ENCODE results near the gene OPN4. TPM values are rescaled to one million over a fixed set of nuclear protein-coding genes. Genes with fewer than 3 reads are reported as not detected.
A peak's percentile ranks its signal among the peaks of the same experiment; 100 is the strongest.

OPN4 gene
- total RNA-seq, 4 donors from 2014 or later = 1.5 TPM; not detected in 3

DNA sequence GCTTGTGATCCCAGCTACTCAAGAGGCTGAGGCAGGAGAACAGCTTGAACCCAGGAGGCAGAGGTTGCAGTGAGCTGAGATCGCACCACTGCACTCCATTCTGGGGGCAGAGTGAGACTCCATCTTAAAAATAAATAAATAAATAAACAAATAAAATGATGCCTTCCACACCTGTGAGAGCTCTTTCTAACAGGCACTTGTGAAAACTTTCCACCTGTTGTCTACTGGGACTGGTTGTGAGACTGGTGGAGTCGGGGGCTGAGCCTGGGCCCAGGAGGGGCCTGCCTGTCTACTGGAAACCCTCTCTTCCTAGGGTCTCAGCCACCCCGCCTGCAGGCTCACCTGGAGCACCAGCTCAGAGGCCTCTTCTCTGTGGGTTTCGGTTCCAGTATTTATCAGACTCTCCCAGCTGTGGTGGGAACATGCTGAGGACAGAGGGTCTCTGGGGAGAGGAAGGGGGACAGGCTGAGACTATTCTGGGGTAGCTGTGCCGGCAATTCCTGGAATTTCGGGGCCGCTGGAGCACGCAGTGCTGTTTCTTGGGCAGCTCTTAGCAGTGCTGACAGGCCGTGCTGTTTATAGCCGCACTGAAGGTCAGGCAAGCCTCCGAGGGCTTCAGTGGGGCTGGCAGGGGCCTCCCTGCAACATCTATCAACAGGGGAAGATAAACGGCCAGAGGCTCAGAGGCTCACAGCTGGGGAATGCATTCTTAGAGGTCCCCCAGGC is 17.8 kb downstream of the OPN4 start:
- Histone ChIP-seq H3K4me1 (peaks cover 28 to 52% (median 43%) of the 10 kb centered on the region in 4 donors), H3K4me3 (no peak overlapping the region), H3K27ac (peak overlapping the region; percentile 73 to 90 (median 82)), H3K27me3 (no peaks in the 10 kb centered on the region), H3K36me3 (no peaks in the 10 kb centered on the region), H3K9me3 (no peaks in the 10 kb centered on the region)
- intact Hi-C loops (cut with DNase I; ENCODE audit: low total_unique reads) = loop anchor here (2.0 kb wide), 1 partner anchor 269 kb away; no protein-coding TSS in a partner anchor
- TF ChIP-seq, protein P1, sequence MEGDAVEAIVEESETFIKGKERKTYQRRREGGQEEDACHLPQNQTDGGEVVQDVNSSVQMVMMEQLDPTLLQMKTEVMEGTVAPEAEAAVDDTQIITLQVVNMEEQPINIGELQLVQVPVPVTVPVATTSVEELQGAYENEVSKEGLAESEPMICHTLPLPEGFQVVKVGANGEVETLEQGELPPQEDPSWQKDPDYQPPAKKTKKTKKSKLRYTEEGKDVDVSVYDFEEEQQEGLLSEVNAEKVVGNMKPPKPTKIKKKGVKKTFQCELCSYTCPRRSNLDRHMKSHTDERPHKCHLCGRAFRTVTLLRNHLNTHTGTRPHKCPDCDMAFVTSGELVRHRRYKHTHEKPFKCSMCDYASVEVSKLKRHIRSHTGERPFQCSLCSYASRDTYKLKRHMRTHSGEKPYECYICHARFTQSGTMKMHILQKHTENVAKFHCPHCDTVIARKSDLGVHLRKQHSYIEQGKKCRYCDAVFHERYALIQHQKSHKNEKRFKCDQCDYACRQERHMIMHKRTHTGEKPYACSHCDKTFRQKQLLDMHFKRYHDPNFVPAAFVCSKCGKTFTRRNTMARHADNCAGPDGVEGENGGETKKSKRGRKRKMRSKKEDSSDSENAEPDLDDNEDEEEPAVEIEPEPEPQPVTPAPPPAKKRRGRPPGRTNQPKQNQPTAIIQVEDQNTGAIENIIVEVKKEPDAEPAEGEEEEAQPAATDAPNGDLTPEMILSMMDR (IDR thresholded peaks at IDR 0.05) = no peak
- TF ChIP-seq POLR2A (IDR thresholded peaks at IDR 0.05) = no peak
- TF ChIP-seq EP300 (IDR thresholded peaks at IDR 0.05; ENCODE audit: low read depth) = no peak
- TF ChIP-seq POLR2AphosphoS5 (IDR thresholded peaks at IDR 0.05) = no peak
- DNase-seq = no peak
- 52 to 79% methylated on average over 2 to 8 of the region's 12 CpGs for WGBS, 2 donors (ENCODE audit: low coverage in 1 of 2)
- in situ Hi-C loops (cut with MboI; ENCODE audit: low pct_ligation_motif_present in 1 of 4, low pct_unique_long_range_greater_than_20kb in 1 of 4, low sequenced_read_pairs in 3 of 4) = no loop called here

GRCh38 chr10:86673216-86673826 is 19.0 kb downstream of the OPN4 start:
- Histone ChIP-seq H3K27me3 (no peaks in the 10 kb centered on the region), H3K36me3 (no peaks in the 10 kb centered on the region), H3K4me3 (no peak overlapping the region), H3K27ac (peak overlapping the region; percentile 73 to 90 (median 82)), H3K4me1 (peaks cover 28 to 49% (median 42%) of the 10 kb centered on the region in 4 donors), H3K9me3 (no peaks in the 10 kb centered on the region)
- in situ Hi-C loops (cut with MboI; ENCODE audit: low pct_ligation_motif_present in 1 of 4, low pct_unique_long_range_greater_than_20kb in 1 of 4, low sequenced_read_pairs in 3 of 4) (no loop called here), intact Hi-C loops (cut with DNase I; ENCODE audit: low total_unique reads) (no loop called here)
- 72% methylated on average over 6 of the region's 6 CpGs; no CpG with 5 or more reads in 1 of the 2 donors for WGBS, 2 donors (ENCODE audit: low coverage in 1 of 2)
- TF ChIP-seq POLR2AphosphoS5 (IDR thresholded peaks at IDR 0.05) (no peak), EP300 (IDR thresholded peaks at IDR 0.05; ENCODE audit: low read depth) (no peak), POLR2A (IDR thresholded peaks at IDR 0.05) (no peak)
- TF ChIP-seq, protein P1 (IDR thresholded peaks at IDR 0.05) = no peak
- no peak for DNase-seq

DNA sequence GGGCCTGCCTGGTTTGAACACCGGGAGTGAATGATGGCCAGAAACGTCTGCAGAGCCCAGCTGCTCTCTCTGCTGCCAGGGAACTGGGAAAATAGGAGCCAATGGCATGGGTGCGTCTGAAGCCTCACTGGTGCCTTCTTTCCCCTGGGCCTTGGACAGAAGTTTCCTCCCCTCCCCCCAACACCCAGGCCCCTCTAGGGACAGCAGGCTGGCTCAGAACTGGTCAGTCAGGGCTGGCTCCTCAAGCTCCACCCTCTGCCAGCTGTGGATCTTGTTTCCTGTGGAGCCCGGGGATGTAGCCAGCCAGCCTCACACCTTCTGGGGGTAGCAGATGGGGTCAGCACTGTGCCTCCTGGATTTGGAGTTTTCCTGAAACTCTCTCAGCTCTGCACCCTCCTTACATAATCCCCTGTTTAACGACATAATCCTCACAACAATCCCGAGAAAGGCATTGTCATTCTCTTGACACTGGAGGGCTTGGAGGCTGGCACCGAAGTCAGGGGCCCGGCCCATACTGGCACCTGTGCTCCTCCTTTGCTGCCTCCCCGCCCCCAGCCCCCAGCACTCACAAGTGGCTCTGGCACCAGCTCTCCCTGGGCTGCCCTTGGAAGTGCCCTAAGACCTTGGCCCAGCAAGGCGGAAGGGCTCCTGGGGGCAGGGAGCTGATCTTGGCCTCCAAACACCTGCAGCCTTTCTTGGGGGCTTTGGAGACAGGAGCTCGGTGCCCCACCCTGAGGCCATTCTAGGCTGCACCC is 19.7 kb downstream of the OPN4 start:
- H3K36me3 ChIP-seq = no peaks in the 10 kb centered on the region
- WGBS, 2 donors (ENCODE audit: low coverage in 1 of 2) = 47% methylated on average over 11 of the region's 11 CpGs; no CpG with 5 or more reads in 1 of the 2 donors
- peak overlapping the region; percentile 21 to 90 (median 82) for H3K27ac ChIP-seq
- no peaks in the 10 kb centered on the region for H3K9me3 ChIP-seq
- H3K4me3 ChIP-seq = no peak overlapping the region
- H3K4me1 ChIP-seq = peaks cover 28 to 49% (median 42%) of the 10 kb centered on the region in 4 donors
- TF ChIP-seq POLR2AphosphoS5 (IDR thresholded peaks at IDR 0.05) (no peak), EP300 (IDR thresholded peaks at IDR 0.05; ENCODE audit: low read depth) (no peak), POLR2A (IDR thresholded peaks at IDR 0.05) (no peak)
- TF ChIP-seq, protein P1 (IDR thresholded peaks at IDR 0.05) = no peak
- in situ Hi-C loops (cut with MboI; ENCODE audit: low pct_ligation_motif_present in 1 of 4, low pct_unique_long_range_greater_than_20kb in 1 of 4, low sequenced_read_pairs in 3 of 4) (no loop called here), intact Hi-C loops (cut with DNase I; ENCODE audit: low total_unique reads) (no loop called here)
- no peaks in the 10 kb centered on the region for H3K27me3 ChIP-seq
- DNase-seq = no peak

GRCh38 chr10:86674912-86675311 is 20.6 kb downstream of the OPN4 start:
- H3K27me3 ChIP-seq = no peaks in the 10 kb centered on the region
- H3K36me3 ChIP-seq = no peaks in the 10 kb centered on the region
- no peak for DNase-seq
- H3K4me3 ChIP-seq = no peak overlapping the region
- H3K27ac ChIP-seq = peak overlapping the region in 3 of 4 donors; percentile 82 to 90 (median 83)
- in situ Hi-C loops (cut with MboI; ENCODE audit: low pct_ligation_motif_present in 1 of 4, low pct_unique_long_range_greater_than_20kb in 1 of 4, low sequenced_read_pairs in 3 of 4) (no loop called here), intact Hi-C loops (cut with DNase I; ENCODE audit: low total_unique reads) (no loop called here)
- no peaks in the 10 kb centered on the region for H3K9me3 ChIP-seq
- TF ChIP-seq EP300 (IDR thresholded peaks at IDR 0.05; ENCODE audit: low read depth) = no peak
- TF ChIP-seq POLR2A (IDR thresholded peaks at IDR 0.05) = no peak
- TF ChIP-seq POLR2AphosphoS5 (IDR thresholded peaks at IDR 0.05) = no peak
- TF ChIP-seq, protein P1 (IDR thresholded peaks at IDR 0.05) = no peak
- WGBS, 2 donors (ENCODE audit: low coverage in 1 of 2) = 94% methylated on average over 3 of the region's 3 CpGs; no CpG with 5 or more reads in 1 of the 2 donors
- peaks cover 31 to 53% (median 45%) of the 10 kb centered on the region in 4 donors for H3K4me1 ChIP-seq

All from transverse colon (tissue), 4 donors.